Liver (tissue), 3 donors: ENCODE measurements around the gene RANBP6.

Experiments
- CTCF ChIP-seq: fragments of 150-350 bp; IDR thresholded peaks from 2 replicates; pipeline ENCODE4 v1.5.1; 2017; ENCODE audit warnings: improper control_type of control experiment, low read depth, low read length; ENCODE audit not compliant: missing input control
- EGR1 ChIP-seq, 2 donors: IDR thresholded peaks; 2 replicates each; pipeline ENCODE4 v1.6.1; 2016 to 2018; ENCODE audit warnings: antibody characterized with exemption in 2 of 2, low read depth in 2 of 2
- HNF4G ChIP-seq: IDR thresholded peaks from 2 replicates; pipeline ENCODE4 v1.6.1; 2016; ENCODE audit warnings: antibody characterized with exemption
- NR2F2 ChIP-seq: IDR thresholded peaks from 2 replicates; pipeline ENCODE4 v1.6.1; 2016; ENCODE audit warnings: antibody characterized with exemption
- RAD21 ChIP-seq, 2 donors: IDR thresholded peaks; 2 replicates each; pipeline ENCODE4 v1.6.1; 2016; ENCODE audit warnings: antibody characterized with exemption in 2 of 2, mild to moderate bottlenecking in 2 of 2
- SP1 ChIP-seq: IDR thresholded peaks from 2 replicates; pipeline ENCODE4 v1.6.1; 2018; ENCODE audit warnings: antibody characterized with exemption, mild to moderate bottlenecking
- TAF1 ChIP-seq: conservative IDR thresholded peaks from 2 replicates; pipeline ENCODE4 v1.6.1; 2016; ENCODE audit warnings: antibody characterized with exemption, mild to moderate bottlenecking
- YY1 ChIP-seq: IDR thresholded peaks from 2 replicates; pipeline ENCODE4 v1.6.1; 2016; ENCODE audit warnings: antibody characterized with exemption, mild to moderate bottlenecking
- donor health status: healthy.
- donor health status: healthy.

GRCh38 chr9:6040077-6040476, 24.7 kb upstream of the RANBP6 start:
- TF ChIP-seq CTCF: no peak
- TF ChIP-seq EGR1 (IDR thresholded peaks at IDR 0.05; ENCODE audit: low read depth in 2 of 2): no peak
- TF ChIP-seq HNF4G: no peak
- no peak for TF ChIP-seq TAF1
- no peak for TF ChIP-seq YY1
- no peak for TF ChIP-seq NR2F2
- no peak for TF ChIP-seq SP1
- TF ChIP-seq RAD21 (IDR thresholded peaks at IDR 0.05): no peak
